Naive B cell (primary cell): ENCODE results near the gene GLS. TPM values are rescaled to one million over a fixed set of nuclear protein-coding genes. Genes with fewer than 3 reads are reported as not detected.
"Not testable (repeated sequence)": the region's sequence is repeated elsewhere in the genome, so short reads cannot be mapped to it uniquely, and the experiment has no call there.

Source experiments
- ATAC-seq, 2 donors: fragments of 150-1000 bp; cut with Tn5 transposase; 2 replicates each; pipeline ENCODE4 v1.10.0; 2021; ENCODE audit warnings: low read depth in 2 of 2, mild to moderate bottlenecking in 2 of 2, moderate library complexity in 2 of 2
- DNase-seq: peaks from one replicate; pipeline ENCODE4 v3.0.0; 2022
- H3K27ac Mint-ChIP-seq, 6 donors: one replicate each; pipeline ENCODE4 v1.8.0; 2020 to 2022; ENCODE audit warnings: mild to moderate bottlenecking in 6 of 6, mixed read lengths in 6 of 6, moderate library complexity in 5 of 6, inconsistent platforms in 2 of 6
- H3K27me3 Mint-ChIP-seq, 3 donors: one replicate each; pipeline ENCODE4 v1.8.0; 2021 to 2022; ENCODE audit warnings: mixed read lengths in 3 of 3, mild to moderate bottlenecking in 1 of 3
- H3K36me3 Mint-ChIP-seq, 2 donors: one replicate each; pipeline ENCODE4 v1.8.0; 2020 to 2022; ENCODE audit warnings: mixed read lengths in 2 of 2, inconsistent platforms in 1 of 2, mild to moderate bottlenecking in 1 of 2
- H3K4me1 Mint-ChIP-seq, 3 donors: one replicate each; pipeline ENCODE4 v1.8.0; 2020 to 2022; ENCODE audit warnings: mixed read lengths in 3 of 3, inconsistent platforms in 1 of 3, mild to moderate bottlenecking in 1 of 3, moderate library complexity in 1 of 3
- H3K4me3 Mint-ChIP-seq, 8 donors: one replicate each; pipeline ENCODE4 v1.8.0; 2020 to 2022; ENCODE audit warnings: mild to moderate bottlenecking in 8 of 8, mixed read lengths in 8 of 8, moderate library complexity in 8 of 8, inconsistent platforms in 2 of 8
- H3K9me3 Mint-ChIP-seq, 7 donors: one replicate each; pipeline ENCODE4 v1.8.0; 2020 to 2022; ENCODE audit warnings: mixed read lengths in 7 of 7, mild to moderate bottlenecking in 5 of 7, inconsistent platforms in 2 of 7, moderate library complexity in 1 of 7
- polyA plus RNA-seq, 6 donors: library from polyadenylated mRNA; unstranded; fragments of 300-500 nt; fragmentation: Illumina TruSeq; gene quantifications; one replicate each; pipeline ENCODE4 v1.2.3, GENCODE V29; 2021; ENCODE audit warnings: low read depth in 6 of 6

GLS gene
- polyA plus RNA-seq, 6 donors from 2014 or later: 15.6 to 48.3 (median 40.0) TPM

- ATAC-seq, DNase-seq, H3K27me3 Mint-ChIP-seq, H3K4me3 Mint-ChIP-seq, H3K9me3 Mint-ChIP-seq, H3K4me1 Mint-ChIP-seq: not testable (repeated sequence)
- Mint-ChIP-seq H3K36me3 (peaks cover 40 to 41% of the 10 kb centered on the region in 2 donors), H3K27ac (peak overlapping the region in 1 of 6 donors; percentile 33)
These were observed 18.5 kb upstream of the GLS start for GRCh38 chr2:190862128-190862527.

GRCh38 chr2:190862571-190862991 lies 18.0 kb upstream of the GLS start:
- ATAC-seq: no peak
- Mint-ChIP-seq H3K4me3 (no peak overlapping the region), H3K27me3 (no peaks in the 10 kb centered on the region), H3K4me1 (no peaks in the 10 kb centered on the region), H3K27ac (peak overlapping the region in 2 of 6 donors; percentile 23 to 33), H3K36me3 (peaks cover 40 to 45% of the 10 kb centered on the region in 2 donors), H3K9me3 (peaks cover 0 to 2% (median 0%) of the 10 kb centered on the region in 7 donors)
- DNase-seq: no peak

- no peak for ATAC-seq
- Mint-ChIP-seq H3K4me1 (no peaks in the 10 kb centered on the region), H3K4me3 (no peak overlapping the region), H3K27me3 (no peaks in the 10 kb centered on the region), H3K27ac (no peak overlapping the region), H3K36me3 (peaks cover 40 to 51% of the 10 kb centered on the region in 2 donors), H3K9me3 (peaks cover 0 to 5% (median 0%) of the 10 kb centered on the region in 7 donors)
- DNase-seq: no peak
These were observed 16.7 kb upstream of the GLS start for GRCh38 chr2:190863946-190864345.

- H3K9me3 Mint-ChIP-seq: peaks cover 0 to 5% (median 0%) of the 10 kb centered on the region in 7 donors
- DNase-seq: no peak
- peak overlapping the region in 1 of 6 donors; percentile 20 for H3K27ac Mint-ChIP-seq
- peaks cover 43 to 48% of the 10 kb centered on the region in 2 donors for H3K36me3 Mint-ChIP-seq
- no peaks in the 10 kb centered on the region for H3K4me1 Mint-ChIP-seq
- no peaks in the 10 kb centered on the region for H3K27me3 Mint-ChIP-seq
- no peak for ATAC-seq
- H3K4me3 Mint-ChIP-seq: no peak overlapping the region
These were observed 16.2 kb upstream of the GLS start for GRCh38 chr2:190864375-190864774.

- no peaks in the 10 kb centered on the region for H3K27me3 Mint-ChIP-seq
- ATAC-seq (no peak), DNase-seq (no peak)
- no peak overlapping the region for H3K27ac Mint-ChIP-seq
- no peak overlapping the region for H3K4me3 Mint-ChIP-seq
- peaks cover 0 to 5% (median 5%) of the 10 kb centered on the region in 3 donors for H3K4me1 Mint-ChIP-seq
- H3K9me3 Mint-ChIP-seq: peaks cover 0 to 5% (median 0%) of the 10 kb centered on the region in 7 donors
- H3K36me3 Mint-ChIP-seq: peaks cover 22 to 30% of the 10 kb centered on the region in 2 donors
These were observed 13.4 kb upstream of the GLS start for GRCh38 chr2:190867212-190867611.

DNA sequence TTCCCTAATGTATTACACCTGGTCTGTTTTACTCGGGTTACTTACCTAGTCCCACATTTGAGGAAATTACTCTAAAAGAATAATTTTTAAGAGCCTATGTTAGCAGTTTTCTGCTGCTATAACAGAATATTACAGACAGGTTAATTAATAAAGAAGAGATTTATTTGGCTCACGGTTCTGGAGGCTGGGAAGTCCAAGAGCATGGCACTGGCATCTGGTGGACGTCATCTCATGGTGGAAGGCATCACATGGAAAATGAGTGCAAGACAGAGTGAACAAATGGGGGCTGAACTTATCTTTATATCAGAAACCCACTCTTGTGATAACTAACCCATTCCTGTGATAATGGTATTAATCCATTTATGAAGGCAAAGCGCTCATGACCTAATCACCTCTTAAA lies 12.8 kb upstream of the GLS start:
- Mint-ChIP-seq H3K9me3 (peaks cover 0 to 5% (median 0%) of the 10 kb centered on the region in 7 donors), H3K36me3 (peaks cover 18 to 23% of the 10 kb centered on the region in 2 donors), H3K4me1 (peaks cover 0 to 5% (median 5%) of the 10 kb centered on the region in 3 donors), H3K27ac (no peak overlapping the region), H3K4me3 (no peak overlapping the region), H3K27me3 (no peaks in the 10 kb centered on the region)
- ATAC-seq: no peak
- no peak for DNase-seq

DNA sequence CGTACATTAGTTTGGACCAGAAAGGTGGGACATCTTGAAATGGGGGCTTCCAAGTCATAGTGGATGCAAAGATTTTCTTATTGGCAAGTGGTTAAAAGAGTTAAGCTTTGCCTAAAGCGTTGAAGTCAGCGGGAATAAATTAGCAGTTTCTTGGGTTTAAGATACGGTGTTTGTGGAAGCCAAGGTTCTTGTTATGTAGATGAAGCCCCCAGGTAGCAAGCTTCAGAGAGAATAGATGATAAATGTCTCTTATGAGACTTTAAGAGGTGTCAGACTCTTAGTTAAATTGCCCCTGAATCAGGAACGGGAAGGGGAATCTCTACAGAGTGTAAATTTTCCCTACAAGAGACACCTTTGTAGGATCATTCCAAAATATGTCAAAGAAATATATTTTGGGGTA lies 10.9 kb upstream of the GLS start:
- DNase-seq (no peak), ATAC-seq (no peak)
- H3K36me3 Mint-ChIP-seq: peaks cover 18 to 19% of the 10 kb centered on the region in 2 donors
- H3K4me3 Mint-ChIP-seq: no peak overlapping the region
- peaks cover 0 to 5% (median 0%) of the 10 kb centered on the region in 7 donors for H3K9me3 Mint-ChIP-seq
- H3K4me1 Mint-ChIP-seq: peaks cover 0 to 5% (median 5%) of the 10 kb centered on the region in 3 donors
- no peaks in the 10 kb centered on the region for H3K27me3 Mint-ChIP-seq
- H3K27ac Mint-ChIP-seq: no peak overlapping the region

DNA sequence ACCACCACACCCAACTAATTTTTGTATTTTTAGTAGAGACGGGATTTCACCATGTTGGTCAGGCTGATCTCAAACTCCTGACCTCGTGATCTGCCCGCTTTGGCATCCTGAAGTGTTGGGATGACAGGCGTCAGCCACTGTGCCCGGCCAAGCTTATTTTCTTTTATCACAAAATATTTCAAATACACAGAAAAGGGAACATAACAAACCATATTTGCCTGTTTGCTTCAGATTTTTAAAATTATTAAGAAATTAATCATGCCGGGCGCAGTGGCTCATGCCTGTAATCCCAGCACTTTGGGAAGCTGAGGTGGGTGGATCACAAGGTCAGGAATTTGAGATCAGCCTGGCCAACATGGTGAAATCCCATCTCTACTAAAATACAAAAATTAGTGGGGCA lies 7.2 kb upstream of the GLS start:
- H3K4me1 Mint-ChIP-seq: peaks cover 12 to 22% (median 14%) of the 10 kb centered on the region in 3 donors
- ATAC-seq, H3K9me3 Mint-ChIP-seq, H3K27ac Mint-ChIP-seq, DNase-seq, H3K4me3 Mint-ChIP-seq, H3K36me3 Mint-ChIP-seq, H3K27me3 Mint-ChIP-seq: not testable (repeated sequence)

- ATAC-seq: no peak
- no peak for DNase-seq
- no peaks in the 10 kb centered on the region for H3K9me3 Mint-ChIP-seq
- H3K4me1 Mint-ChIP-seq: peaks cover 12 to 21% (median 20%) of the 10 kb centered on the region in 3 donors
- H3K36me3 Mint-ChIP-seq: no peaks in the 10 kb centered on the region
- peak overlapping the region in 3 of 8 donors; percentile 30 to 62 (median 31) for H3K4me3 Mint-ChIP-seq
- H3K27ac Mint-ChIP-seq: peak overlapping the region; percentile 23 to 86 (median 66)
- no peaks in the 10 kb centered on the region for H3K27me3 Mint-ChIP-seq
These were observed 4.7 kb upstream of the GLS start for GRCh38 chr2:190875891-190876290.

GRCh38 chr2:190876631-190877030 lies 4.0 kb upstream of the GLS start:
- DNase-seq: no peak
- peaks cover 8 to 21% (median 18%) of the 10 kb centered on the region in 3 donors for H3K4me1 Mint-ChIP-seq
- H3K4me3 Mint-ChIP-seq: peak overlapping the region in 1 of 8 donors; percentile 72
- H3K27me3 Mint-ChIP-seq: no peaks in the 10 kb centered on the region
- peaks cover 0 to under 1% (median 0%) of the 10 kb centered on the region in 7 donors for H3K9me3 Mint-ChIP-seq
- H3K36me3 Mint-ChIP-seq: peaks cover 0 to 2% of the 10 kb centered on the region in 2 donors
- no peak overlapping the region for H3K27ac Mint-ChIP-seq
- ATAC-seq: no peak

DNA sequence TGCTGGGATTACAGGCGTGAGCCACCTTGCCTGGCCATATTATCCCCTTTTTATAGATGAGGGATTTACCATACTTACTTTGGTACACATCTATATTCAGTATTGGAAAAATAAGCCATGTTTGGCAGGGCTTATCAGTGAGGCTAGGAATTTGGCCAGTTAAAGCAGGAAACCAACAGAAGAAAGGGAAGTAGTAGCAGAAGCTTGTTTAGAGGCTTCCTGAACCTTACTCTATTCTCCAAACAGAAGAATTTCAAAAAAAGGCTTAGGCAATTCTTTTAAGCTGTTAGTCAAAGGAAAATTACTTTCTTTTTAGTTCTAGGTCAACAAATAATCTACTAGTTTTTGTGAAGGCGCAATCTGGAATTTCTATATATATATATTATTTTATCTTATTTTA lies 3.2 kb upstream of the GLS start:
- H3K27ac Mint-ChIP-seq: peak overlapping the region in 1 of 6 donors; percentile 62
- peak overlapping the region in 1 of 8 donors; percentile 72 for H3K4me3 Mint-ChIP-seq
- H3K9me3 Mint-ChIP-seq: peaks cover 0 to 3% (median 0%) of the 10 kb centered on the region in 7 donors
- no peak for ATAC-seq
- no peak for DNase-seq
- no peaks in the 10 kb centered on the region for H3K27me3 Mint-ChIP-seq
- peaks cover 13 to 22% (median 22%) of the 10 kb centered on the region in 3 donors for H3K4me1 Mint-ChIP-seq
- peaks cover 0 to 7% of the 10 kb centered on the region in 2 donors for H3K36me3 Mint-ChIP-seq

DNA sequence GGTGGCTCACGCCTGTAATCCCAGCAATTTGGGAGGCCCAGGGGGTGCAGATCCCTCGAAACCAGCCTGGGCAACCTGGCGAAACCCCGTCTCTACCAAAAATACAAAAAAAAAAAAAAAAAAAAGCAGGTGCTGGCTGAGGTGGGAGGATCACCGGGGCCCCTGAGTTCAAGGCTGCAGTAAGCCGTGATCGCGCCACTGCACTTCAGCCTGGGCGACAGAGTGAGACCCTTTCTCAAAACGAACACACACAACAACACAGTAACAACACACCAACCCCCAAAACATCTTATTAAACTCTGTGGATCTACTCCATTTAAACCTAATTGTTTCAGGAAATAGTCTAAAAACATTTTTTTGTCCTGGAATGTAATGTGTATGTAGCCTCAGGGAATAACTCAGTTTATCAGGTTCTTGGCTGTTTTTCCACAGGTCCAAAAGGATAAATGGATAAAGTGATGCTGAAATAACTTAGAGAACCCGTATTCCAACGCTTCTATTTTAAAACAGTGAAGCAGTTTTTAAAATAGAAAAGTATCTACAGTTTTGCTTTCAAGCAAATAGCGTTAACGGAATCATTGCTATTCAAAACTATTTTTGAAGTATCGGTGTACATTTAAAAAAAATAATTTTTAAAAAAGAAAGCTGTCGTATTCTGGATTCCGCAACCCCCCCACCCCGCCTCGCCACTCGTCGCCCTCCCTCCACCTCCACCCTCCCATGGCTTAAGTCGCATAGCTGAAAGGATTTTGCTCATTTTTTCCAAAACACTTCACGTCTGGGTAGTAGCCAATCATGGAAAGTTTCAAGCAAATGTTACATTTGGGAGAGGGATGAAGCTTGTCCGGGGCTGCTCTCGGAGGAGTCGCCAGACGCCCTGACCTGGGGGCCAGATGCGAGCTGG lies 895 bp upstream of the GLS start:
- Mint-ChIP-seq H3K9me3 (peaks cover 0 to 3% (median 0%) of the 10 kb centered on the region in 7 donors), H3K27ac (peak overlapping the region; percentile 95 to 99 (median 99)), H3K4me3 (peak overlapping the region; percentile 90 to 100 (median 98)), H3K36me3 (peaks cover 6 to 15% of the 10 kb centered on the region in 2 donors), H3K27me3 (no peaks in the 10 kb centered on the region), H3K4me1 (peaks cover 26 to 43% (median 38%) of the 10 kb centered on the region in 3 donors)
- ATAC-seq (no peak), DNase-seq (no peak)

- Mint-ChIP-seq H3K9me3 (peaks cover 0 to 3% (median 0%) of the 10 kb centered on the region in 7 donors), H3K4me1 (peaks cover 27 to 46% (median 39%) of the 10 kb centered on the region in 3 donors), H3K27ac (peak overlapping the region; percentile 77 to 100 (median 99)), H3K4me3 (peak overlapping the region; percentile 97 to 100 (median 98)), H3K36me3 (peaks cover 6 to 15% of the 10 kb centered on the region in 2 donors), H3K27me3 (no peaks in the 10 kb centered on the region)
- DNase-seq (no peak), ATAC-seq (no peak)
These were observed 520 bp downstream of the GLS start for GRCh38 chr2:190881084-190881597.
